ENCODE results near the gene TP73.

- TF ChIP-seq, protein P1, sequence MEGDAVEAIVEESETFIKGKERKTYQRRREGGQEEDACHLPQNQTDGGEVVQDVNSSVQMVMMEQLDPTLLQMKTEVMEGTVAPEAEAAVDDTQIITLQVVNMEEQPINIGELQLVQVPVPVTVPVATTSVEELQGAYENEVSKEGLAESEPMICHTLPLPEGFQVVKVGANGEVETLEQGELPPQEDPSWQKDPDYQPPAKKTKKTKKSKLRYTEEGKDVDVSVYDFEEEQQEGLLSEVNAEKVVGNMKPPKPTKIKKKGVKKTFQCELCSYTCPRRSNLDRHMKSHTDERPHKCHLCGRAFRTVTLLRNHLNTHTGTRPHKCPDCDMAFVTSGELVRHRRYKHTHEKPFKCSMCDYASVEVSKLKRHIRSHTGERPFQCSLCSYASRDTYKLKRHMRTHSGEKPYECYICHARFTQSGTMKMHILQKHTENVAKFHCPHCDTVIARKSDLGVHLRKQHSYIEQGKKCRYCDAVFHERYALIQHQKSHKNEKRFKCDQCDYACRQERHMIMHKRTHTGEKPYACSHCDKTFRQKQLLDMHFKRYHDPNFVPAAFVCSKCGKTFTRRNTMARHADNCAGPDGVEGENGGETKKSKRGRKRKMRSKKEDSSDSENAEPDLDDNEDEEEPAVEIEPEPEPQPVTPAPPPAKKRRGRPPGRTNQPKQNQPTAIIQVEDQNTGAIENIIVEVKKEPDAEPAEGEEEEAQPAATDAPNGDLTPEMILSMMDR (conservative IDR thresholded peaks at IDR 0.05; ENCODE audit: low read depth, low read length), result no peak
- TF ChIP-seq EZH2 (IDR thresholded peaks at IDR 0.05; ENCODE audit: borderline replicate concordance, low read depth, low read length, poor library complexity, severe bottlenecking), result no peak
Measured at GRCh38 chr1:3652548-3653285, 401 bp downstream of the TP73 start.

Data from A673 (cell line).